ENCODE data around the gene LMBRD1. TPM values are rescaled to one million over a fixed set of nuclear protein-coding genes. Genes with fewer than 3 reads are reported as not detected.

LMBRD1 gene
- polyA plus RNA-seq, 1 of the 3 experiments (the other 2 are of a cell fraction), result 6.5 TPM

GRCh38 chr6:69664551-69664950, 132.3 kb downstream of the LMBRD1 start:
- peaks cover 0 to 4% of the 10 kb centered on the region in 2 experiments; a peak in 2 of 4 replicates for H3K4me1 ChIP-seq (ENCODE audit: control insufficient read depth in 1 of 2, insufficient read depth in 2 of 2, low read depth in 1 of 2, low read length in 1 of 2)
- ChIA-PET CTCF (no interaction called here), POLR2A (no interaction called here)
- H3F3A ChIP-seq (replicated peaks; ENCODE audit: insufficient read depth), result no peaks in the 10 kb centered on the region
- no peaks in the 10 kb centered on the region for H3K36me3 ChIP-seq (replicated peaks in 1 of 2; ENCODE audit: control insufficient read depth in 1 of 2, insufficient read depth in 2 of 2, low read length in 1 of 2)
- WGBS (ENCODE audit: low lambda C conversion rate), result 46% methylated on average over 1 of the region's 1 CpG
- H3K9ac ChIP-seq, result no peak overlapping the region
- TF ChIP-seq USF2 (IDR thresholded peaks at IDR 0.05; ENCODE audit: borderline replicate concordance, low read depth, low read length), result no peak
- TF ChIP-seq EP300 (IDR thresholded peaks at IDR 0.05; ENCODE audit: borderline replicate concordance in 1 of 2, low read depth in 1 of 2, low read length in 1 of 2), result no peak
- TF ChIP-seq FOXJ3 (CRISPR knock-in tag; IDR thresholded peaks at IDR 0.05), result no peak
- TF ChIP-seq SIN3A (IDR thresholded peaks at IDR 0.05; ENCODE audit: borderline replicate concordance, low read depth, low read length), result no peak
- TF ChIP-seq RAD21 (IDR thresholded peaks at IDR 0.05; ENCODE audit: low read length), result no peak
- TF ChIP-seq RCOR1 (IDR thresholded peaks at IDR 0.05; ENCODE audit: low read length), result no peak
- TF ChIP-seq RXRA (IDR thresholded peaks at IDR 0.05; ENCODE audit: borderline replicate concordance, low read depth), result no peak
- no peak for TF ChIP-seq FOXM1 (IDR thresholded peaks at IDR 0.05; ENCODE audit: low read depth)
- no peak for TF ChIP-seq IRF3 (IDR thresholded peaks at IDR 0.05; ENCODE audit: low read depth, low read length)
- no peak for TF ChIP-seq TAF1 (IDR thresholded peaks at IDR 0.05; ENCODE audit: borderline replicate concordance, low read depth, low read length)
- H3K27ac ChIP-seq (ENCODE audit: low read depth in 2 of 2, low read length in 1 of 2), result no peak overlapping the region
- DNase-seq, result no peak
- H2AFZ ChIP-seq (ENCODE audit: low read depth), result no peak overlapping the region
- H3K4me2 ChIP-seq, result no peak overlapping the region
- no peaks in the 10 kb centered on the region for H3K79me2 ChIP-seq (ENCODE audit: insufficient read depth)
- H3K4me3 ChIP-seq (ENCODE audit: low read depth in 2 of 2, low read length in 1 of 2), result no peak overlapping the region
- no peaks in the 10 kb centered on the region for H3K9me2 ChIP-seq
- no peaks in the 10 kb centered on the region for H3K9me3 ChIP-seq
- H4K20me1 ChIP-seq (ENCODE audit: insufficient read depth), result no peaks in the 10 kb centered on the region
- H3K27me3 ChIP-seq (ENCODE audit: insufficient read depth), result no peaks in the 10 kb centered on the region

- CTCF ChIA-PET, result interaction anchor here (0.8 kb wide), 1 partner anchor 199 kb away, joined by 3 read pairs; no protein-coding TSS in a partner anchor
- Histone ChIP-seq H3K4me3 (ENCODE audit: low read depth in 2 of 2, low read length in 1 of 2) (no peak overlapping the region), H4K20me1 (ENCODE audit: insufficient read depth) (no peaks in the 10 kb centered on the region), H3K9me3 (peaks cover 4% of the 10 kb centered on the region; the same call in 1 of the 2 replicates), H3K27ac (ENCODE audit: low read depth in 2 of 2, low read length in 1 of 2) (no peak overlapping the region), H3K27me3 (ENCODE audit: insufficient read depth) (no peaks in the 10 kb centered on the region), H3K9me2 (no peaks in the 10 kb centered on the region), H3K4me1 (ENCODE audit: control insufficient read depth in 1 of 2, insufficient read depth in 2 of 2, low read depth in 1 of 2, low read length in 1 of 2) (no peaks in the 10 kb centered on the region), H3F3A (replicated peaks; ENCODE audit: insufficient read depth) (no peaks in the 10 kb centered on the region), H3K4me2 (no peak overlapping the region), H3K9ac (no peak overlapping the region), H2AFZ (ENCODE audit: low read depth) (no peak overlapping the region), H3K79me2 (ENCODE audit: insufficient read depth) (no peaks in the 10 kb centered on the region), H3K36me3 (replicated peaks in 1 of 2; ENCODE audit: control insufficient read depth in 1 of 2, insufficient read depth in 2 of 2, low read length in 1 of 2) (no peaks in the 10 kb centered on the region)
- WGBS (ENCODE audit: low lambda C conversion rate), result 61% methylated on average over 2 of the region's 2 CpGs
- TF ChIP-seq MXI1 (IDR thresholded peaks at IDR 0.05; ENCODE audit: low read depth, low read length) (no peak), CTCF (IDR thresholded peaks at IDR 0.05) (no peak), FOXJ3 (CRISPR knock-in tag; IDR thresholded peaks at IDR 0.05) (no peak)
- DNase-seq, result no peak
- POLR2A ChIA-PET, result no interaction called here
Observed at GRCh38 chr6:69663215-69663614, 133.6 kb downstream of the LMBRD1 start.
